HFF-Myc (cell line): ENCODE data around the gene LCE7A.

Experiments
- DNase-seq: peaks from one replicate; pipeline ENCODE4 v3.0.0-alpha.2; 2011; ENCODE audit warnings: low read depth; ENCODE audit errors: extremely low read depth
- H3K4me3 ChIP-seq: replicated peaks from 2 replicates; pipeline ENCODE4 v1.5.1; 2011; ENCODE audit warnings: low read depth, mild to moderate bottlenecking, control low read depth, low read length
- CTCF ChIP-seq: IDR thresholded peaks from 2 replicates; pipeline ENCODE4 v1.5.1; 2012; ENCODE audit warnings: mild to moderate bottlenecking, low read depth, low read length, control low read depth; ENCODE audit errors: missing control alignments

LCE7A gene

GRCh38 chr1:152878042-152878441 lies 18.2 kb downstream of the LCE7A start, which contains the start of gene SMCP:
SMCP (plus strand) TSS chr1:152878322; CDS start chr1:152884423, 6,101 bp downstream.
- no peak for DNase-seq
- peak; percentile 20 for TF ChIP-seq CTCF
- no peak within 1 kb of the TSS for H3K4me3 ChIP-seq

GRCh38 chr1:152879559-152880198 lies 19.9 kb downstream of the LCE7A start:
- no peak for DNase-seq
- H3K4me3 ChIP-seq = no peak overlapping the region
- no peak for TF ChIP-seq CTCF

GRCh38 chr1:152880316-152880715 lies 20.5 kb downstream of the LCE7A start:
- no peak for TF ChIP-seq CTCF
- no peak for DNase-seq

GRCh38 chr1:152880907-152881306 lies 21.1 kb downstream of the LCE7A start:
- no peak overlapping the region for H3K4me3 ChIP-seq
- DNase-seq = no peak
- no peak for TF ChIP-seq CTCF

More at GRCh38 chr1:152880316-152880715, 20.5 kb downstream of the LCE7A start:
- H3K4me3 ChIP-seq = no peak overlapping the region

GRCh38 chr1:152884085-152884484 lies 24.3 kb downstream of the LCE7A start:
- no peak overlapping the region for H3K4me3 ChIP-seq
- no peak for DNase-seq
- no peak for TF ChIP-seq CTCF

- no peak for DNase-seq
- H3K4me3 ChIP-seq = no peak overlapping the region
- TF ChIP-seq CTCF = no peak
Measured at GRCh38 chr1:152884506-152884905, 24.7 kb downstream of the LCE7A start.
